Subcutaneous abdominal adipose tissue (tissue), 5 donors: Measurements from ENCODE around the gene GFRA1.

ENCODE experiments used
- H3K27ac ChIP-seq: one replicate; pipeline ENCODE4 v1.7.0; 2013; ENCODE audit warnings: low read depth, mild to moderate bottlenecking, inconsistent platforms, low read length, moderate library complexity
- H3K27me3 ChIP-seq, 5 donors: one replicate each; pipeline ENCODE4 v1.7.0; 2013; ENCODE audit warnings: low read length in 5 of 5, inconsistent platforms in 1 of 5; ENCODE audit not compliant: control insufficient read depth in 5 of 5, insufficient read depth in 4 of 5
- H3K36me3 ChIP-seq, 5 donors: one replicate each; pipeline ENCODE4 v1.7.0; 2013; ENCODE audit warnings: low read length in 5 of 5; ENCODE audit not compliant: control insufficient read depth in 5 of 5, insufficient read depth in 5 of 5
- H3K4me1 ChIP-seq, 5 donors: one replicate each; pipeline ENCODE4 v1.7.0; 2013; ENCODE audit warnings: low read length in 5 of 5, mild to moderate bottlenecking in 3 of 5, moderate library complexity in 1 of 5; ENCODE audit not compliant: control insufficient read depth in 5 of 5, insufficient read depth in 5 of 5
- H3K4me3 ChIP-seq, 5 donors: one replicate each; pipeline ENCODE4 v1.7.0; 2013; ENCODE audit warnings: low read length in 5 of 5, low read depth in 1 of 5
- H3K9ac ChIP-seq, 5 donors: one replicate each; pipeline ENCODE4 v1.7.0; 2013; ENCODE audit warnings: low read length in 5 of 5, mild to moderate bottlenecking in 4 of 5, moderate library complexity in 3 of 5
- H3K9me3 ChIP-seq, 5 donors: one replicate each; pipeline ENCODE4 v1.7.0; 2013; ENCODE audit warnings: low read length in 5 of 5; ENCODE audit not compliant: control insufficient read depth in 5 of 5
- donor health status: healthy.
- donor health status: healthy.
- donor health status: healthy.
- donor health status: healthy.
- donor health status: healthy.

GFRA1 gene

DNA sequence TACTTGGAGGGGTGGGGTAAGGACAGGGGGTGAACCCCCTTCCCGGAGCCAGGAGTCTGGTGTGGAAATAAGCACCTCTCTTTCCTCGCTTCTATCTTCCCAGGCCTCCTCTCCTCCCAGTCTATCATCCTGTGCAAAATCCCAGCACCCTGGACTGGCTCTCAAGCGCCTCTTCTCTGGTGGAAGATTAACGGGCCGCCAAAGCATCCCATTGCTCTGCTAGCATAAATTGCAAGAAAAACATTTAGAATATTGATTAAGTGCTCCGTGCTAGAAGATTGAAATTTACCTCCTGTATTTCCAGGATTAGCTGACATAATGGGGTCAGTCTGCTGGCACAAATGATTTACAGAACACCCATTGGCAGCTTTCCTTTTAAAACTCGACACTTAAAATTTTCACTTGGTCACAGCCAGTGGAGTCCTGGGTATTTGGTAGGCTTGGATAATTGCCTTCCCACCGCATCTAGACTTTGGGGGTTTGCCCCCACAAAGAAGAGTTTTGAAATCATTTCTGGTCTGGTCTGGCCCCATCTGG, 189.7 kb downstream of the GFRA1 start:
- Histone ChIP-seq H3K27me3 (no peaks in the 10 kb centered on the region), H3K27ac (no peak overlapping the region), H3K4me3 (no peak overlapping the region), H3K9me3 (no peaks in the 10 kb centered on the region), H3K36me3 (no peaks in the 10 kb centered on the region), H3K9ac (no peak overlapping the region), H3K4me1 (peaks cover 0 to 2% (median 0%) of the 10 kb centered on the region in 5 donors)

DNA sequence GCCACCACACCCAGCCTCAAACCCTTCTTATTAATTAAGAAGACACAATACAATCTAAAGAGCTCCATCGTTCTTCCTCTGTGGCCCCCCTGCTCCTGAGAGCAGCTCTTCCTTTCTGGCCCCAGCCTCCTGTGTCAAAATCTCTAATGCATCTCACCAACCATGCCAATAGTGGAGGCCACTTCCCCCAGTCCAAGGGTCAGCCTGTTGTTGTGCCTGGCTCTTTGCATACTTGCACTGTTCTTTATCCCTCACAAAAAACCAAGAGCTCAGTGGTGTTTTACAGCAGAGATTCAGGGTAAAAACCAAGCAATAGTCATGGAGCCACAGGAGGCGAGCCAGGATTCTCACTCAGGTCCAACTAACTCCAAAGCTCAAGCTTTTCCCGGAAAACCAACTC, 190.2 kb downstream of the GFRA1 start:
- no peaks in the 10 kb centered on the region for H3K36me3 ChIP-seq
- H3K9ac ChIP-seq = no peak overlapping the region
- H3K4me1 ChIP-seq = peaks cover 0 to 2% (median 0%) of the 10 kb centered on the region in 5 donors
- H3K9me3 ChIP-seq = no peaks in the 10 kb centered on the region
- no peak overlapping the region for H3K27ac ChIP-seq
- no peaks in the 10 kb centered on the region for H3K27me3 ChIP-seq
- H3K4me3 ChIP-seq = no peak overlapping the region

DNA sequence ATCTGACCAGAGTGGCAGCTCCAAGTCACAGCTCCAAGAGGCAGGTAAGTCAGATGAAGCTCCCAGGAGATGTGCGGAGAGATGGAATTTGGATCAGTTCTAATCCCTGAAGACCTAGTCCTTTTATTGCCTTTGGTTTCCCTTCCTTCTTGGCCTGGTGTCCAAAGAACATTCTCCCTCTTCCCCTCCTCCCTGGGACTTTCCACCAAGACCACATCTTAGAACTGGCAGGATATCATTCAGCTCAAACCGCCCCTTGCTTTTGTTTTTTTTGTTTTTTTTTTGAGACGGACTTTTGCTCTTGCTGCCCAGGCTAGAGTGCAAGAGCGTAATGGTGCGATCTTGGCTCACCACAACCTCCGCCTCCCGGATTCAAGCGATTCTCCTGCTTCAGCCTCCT, 190.8 kb downstream of the GFRA1 start:
- Histone ChIP-seq H3K4me1 (peaks cover 0 to 2% (median 0%) of the 10 kb centered on the region in 5 donors), H3K9me3 (no peaks in the 10 kb centered on the region), H3K36me3 (no peaks in the 10 kb centered on the region), H3K27me3 (no peaks in the 10 kb centered on the region), H3K4me3 (no peak overlapping the region), H3K9ac (no peak overlapping the region), H3K27ac (no peak overlapping the region)

DNA sequence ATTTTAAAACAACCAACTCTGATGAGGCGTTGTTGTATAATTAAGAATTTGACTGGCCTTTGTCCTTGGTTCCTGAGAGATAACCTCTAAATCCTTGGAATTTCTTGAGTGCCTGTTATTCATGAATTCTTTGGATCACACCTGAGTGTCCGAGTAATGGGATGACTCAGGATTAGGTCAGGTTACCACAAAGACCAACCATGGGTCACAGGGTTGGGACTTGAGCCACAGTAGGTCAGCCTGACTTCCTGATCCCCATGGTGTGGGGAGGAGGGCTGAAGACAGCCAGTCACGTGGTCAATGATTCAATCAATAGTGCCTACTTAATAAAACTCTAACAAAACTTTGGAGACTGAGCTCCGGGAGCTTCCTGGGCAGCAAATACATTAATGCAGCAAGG, 192.5 kb downstream of the GFRA1 start:
- Histone ChIP-seq H3K4me3 (no peak overlapping the region), H3K27me3 (no peaks in the 10 kb centered on the region), H3K9ac (no peak overlapping the region), H3K36me3 (no peaks in the 10 kb centered on the region), H3K4me1 (peaks cover 0 to 2% (median 0%) of the 10 kb centered on the region in 5 donors), H3K27ac (no peak overlapping the region), H3K9me3 (no peaks in the 10 kb centered on the region)

DNA sequence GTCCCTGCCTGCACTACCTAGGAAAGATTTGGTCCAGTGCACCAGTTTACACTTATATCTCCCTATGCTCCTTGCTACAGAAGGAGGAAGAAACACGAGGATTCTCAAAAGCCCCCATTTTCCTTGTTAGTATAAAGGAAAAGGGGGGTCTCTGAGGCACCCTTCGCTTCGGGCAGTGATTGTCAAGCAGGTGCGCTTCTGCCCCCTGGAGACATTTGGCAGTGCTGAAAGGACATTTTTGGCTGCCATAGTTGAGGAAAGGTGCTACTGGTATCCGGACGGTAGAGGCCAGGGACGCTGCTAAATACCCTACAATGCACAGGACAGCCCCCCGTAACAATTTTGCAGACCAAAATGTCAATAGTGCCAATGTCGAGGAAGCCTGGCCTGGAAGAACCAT, 193.7 kb downstream of the GFRA1 start:
- H3K4me1 ChIP-seq = no peaks in the 10 kb centered on the region
- H3K9ac ChIP-seq = no peak overlapping the region
- H3K4me3 ChIP-seq = no peak overlapping the region
- H3K9me3 ChIP-seq = no peaks in the 10 kb centered on the region
- H3K27ac ChIP-seq = no peak overlapping the region
- no peaks in the 10 kb centered on the region for H3K27me3 ChIP-seq
- no peaks in the 10 kb centered on the region for H3K36me3 ChIP-seq

DNA sequence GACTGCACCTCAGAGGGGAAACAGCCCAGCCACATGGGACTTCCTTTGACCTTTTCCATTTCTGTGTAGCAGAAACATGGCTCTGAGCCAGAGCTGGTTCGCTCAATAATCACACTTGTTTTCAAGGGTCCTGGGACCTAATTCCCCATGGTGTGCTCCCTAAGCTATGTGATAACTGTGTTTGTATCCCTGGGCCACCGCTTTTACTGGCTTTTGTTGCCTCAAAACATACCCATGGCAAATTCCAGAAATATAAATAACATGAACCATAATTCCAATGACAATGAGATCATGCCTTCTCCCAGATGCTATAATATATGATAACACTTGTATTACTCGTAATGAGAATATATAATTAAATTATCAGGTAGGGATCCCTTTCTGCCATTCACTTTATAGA, 196.4 kb downstream of the GFRA1 start:
- Histone ChIP-seq H3K9me3 (no peaks in the 10 kb centered on the region), H3K36me3 (no peaks in the 10 kb centered on the region), H3K9ac (no peak overlapping the region), H3K4me1 (no peaks in the 10 kb centered on the region), H3K27me3 (no peaks in the 10 kb centered on the region), H3K4me3 (no peak overlapping the region), H3K27ac (no peak overlapping the region)

DNA sequence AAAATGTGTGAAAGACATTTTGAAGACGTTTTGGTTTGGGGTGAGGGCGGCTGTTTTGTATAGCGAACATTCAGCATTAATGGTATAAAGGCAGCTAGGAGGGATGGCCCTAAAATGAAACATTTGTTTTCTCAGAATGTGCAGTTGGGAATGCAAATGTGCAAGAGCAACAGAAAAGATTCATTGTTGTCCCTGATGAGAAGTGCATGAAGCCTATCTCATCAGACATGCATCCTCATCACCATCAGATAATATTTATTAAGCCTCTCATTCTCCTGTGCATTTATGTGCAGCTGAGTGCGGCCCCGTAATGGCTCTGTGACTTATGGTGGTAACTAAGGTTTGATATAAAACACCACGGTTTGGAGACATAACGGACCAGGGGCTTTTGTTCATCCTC, 199.5 kb downstream of the GFRA1 start:
- Histone ChIP-seq H3K9ac (no peak overlapping the region), H3K36me3 (no peaks in the 10 kb centered on the region), H3K4me1 (no peaks in the 10 kb centered on the region), H3K27ac (no peak overlapping the region), H3K27me3 (no peaks in the 10 kb centered on the region), H3K9me3 (no peaks in the 10 kb centered on the region), H3K4me3 (no peak overlapping the region)

DNA sequence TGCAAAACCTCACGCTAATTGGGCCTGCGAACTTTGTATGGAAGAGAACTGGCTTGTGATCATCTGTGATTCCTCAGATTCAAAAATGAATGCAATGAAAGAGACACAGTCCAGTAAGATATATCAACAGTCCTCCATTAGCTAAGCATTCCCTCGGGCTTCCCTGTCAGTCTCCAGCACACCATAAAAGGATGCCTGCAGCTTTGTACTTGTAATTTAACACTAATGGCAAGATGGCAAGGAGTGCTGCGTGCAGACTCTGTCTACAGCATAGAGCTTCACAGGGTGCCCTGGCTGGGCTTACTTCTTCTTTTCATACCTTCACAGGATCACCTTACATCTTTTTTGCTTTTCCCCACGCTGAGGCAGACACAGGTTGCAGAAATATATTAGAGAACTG, 200.0 kb downstream of the GFRA1 start:
- no peak overlapping the region for H3K27ac ChIP-seq
- no peaks in the 10 kb centered on the region for H3K9me3 ChIP-seq

DNA sequence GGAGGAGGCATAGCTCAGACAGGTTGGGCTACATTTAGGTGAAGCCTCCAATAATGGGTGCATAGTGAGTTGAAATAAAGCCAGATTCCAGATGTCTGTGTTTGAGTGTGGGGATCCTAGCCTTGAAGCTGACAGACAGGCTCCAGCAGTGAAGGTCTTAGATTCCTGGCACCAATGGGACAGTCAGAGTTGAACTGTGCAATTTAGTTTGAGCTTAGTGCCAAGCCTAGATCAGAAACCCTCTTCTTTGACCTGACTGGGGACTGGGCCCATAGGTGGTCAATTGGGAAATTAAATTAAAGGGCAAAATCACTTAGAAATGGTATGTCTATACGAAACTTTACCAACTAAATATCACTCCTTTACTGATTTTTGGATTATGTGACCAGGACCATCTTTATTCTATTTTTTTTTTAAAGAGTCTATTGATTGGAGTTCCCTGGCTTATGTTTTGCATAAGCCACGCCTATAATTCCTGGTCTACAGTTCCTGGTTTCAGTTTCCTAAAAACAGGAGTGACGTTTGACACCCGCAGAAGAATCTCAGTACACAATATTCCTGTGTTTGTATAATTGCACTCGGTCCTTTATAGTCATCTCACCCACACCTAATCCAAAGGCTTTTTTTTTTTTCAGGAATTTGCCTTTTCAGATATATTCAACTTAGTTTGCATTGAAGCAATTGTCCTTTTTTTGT, 201.4 kb downstream of the GFRA1 start:
- Histone ChIP-seq H3K9ac (no peak overlapping the region), H3K27ac (no peak overlapping the region), H3K9me3 (no peaks in the 10 kb centered on the region), H3K36me3 (no peaks in the 10 kb centered on the region), H3K27me3 (no peaks in the 10 kb centered on the region), H3K4me1 (no peaks in the 10 kb centered on the region), H3K4me3 (no peak overlapping the region)

More for the DNA sequence above, 200.0 kb downstream of the GFRA1 start:
- no peaks in the 10 kb centered on the region for H3K36me3 ChIP-seq
- H3K27me3 ChIP-seq = no peaks in the 10 kb centered on the region
- no peak overlapping the region for H3K9ac ChIP-seq
- H3K4me3 ChIP-seq = no peak overlapping the region
- H3K4me1 ChIP-seq = no peaks in the 10 kb centered on the region

DNA sequence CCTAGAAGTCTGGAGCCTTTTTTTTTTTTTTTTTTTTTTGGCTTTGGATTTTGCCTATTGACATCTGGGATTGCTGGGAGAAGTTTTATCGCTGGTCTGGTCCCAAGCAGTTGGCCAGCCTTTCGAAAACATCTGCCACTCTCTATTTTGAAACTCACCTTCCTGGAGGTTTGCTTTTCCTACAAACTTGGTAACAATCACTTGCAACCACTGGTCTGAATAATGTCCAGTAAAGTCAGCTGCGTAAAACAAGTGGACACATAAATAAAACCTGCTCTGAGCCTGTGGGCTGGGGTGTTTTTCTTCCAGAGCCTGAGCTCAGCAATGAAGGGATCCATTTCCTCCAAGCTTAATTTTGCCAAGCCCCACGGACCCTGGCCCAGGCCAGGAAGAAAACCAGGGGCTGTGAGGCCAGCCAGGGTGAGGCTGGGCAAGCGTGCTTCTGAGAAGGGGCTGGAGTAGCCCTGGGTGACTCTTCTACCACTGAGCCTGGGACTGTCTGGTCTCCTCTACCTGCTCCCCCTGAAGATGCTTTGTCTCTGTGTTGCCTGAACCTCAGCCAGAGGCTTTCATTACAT, 202.2 kb downstream of the GFRA1 start:
- Histone ChIP-seq H3K36me3 (no peaks in the 10 kb centered on the region), H3K27me3 (no peaks in the 10 kb centered on the region), H3K9ac (no peak overlapping the region), H3K27ac (no peak overlapping the region), H3K9me3 (no peaks in the 10 kb centered on the region), H3K4me3 (no peak overlapping the region), H3K4me1 (no peaks in the 10 kb centered on the region)
